NAMALWA (cell line): Measurements from ENCODE around the gene TSFM.

Experiments used
- DNase-seq: peaks from one replicate; pipeline ENCODE4 v3.0.0-alpha.2; 2015; ENCODE audit warnings: low spot score

The TSFM gene

DNA sequence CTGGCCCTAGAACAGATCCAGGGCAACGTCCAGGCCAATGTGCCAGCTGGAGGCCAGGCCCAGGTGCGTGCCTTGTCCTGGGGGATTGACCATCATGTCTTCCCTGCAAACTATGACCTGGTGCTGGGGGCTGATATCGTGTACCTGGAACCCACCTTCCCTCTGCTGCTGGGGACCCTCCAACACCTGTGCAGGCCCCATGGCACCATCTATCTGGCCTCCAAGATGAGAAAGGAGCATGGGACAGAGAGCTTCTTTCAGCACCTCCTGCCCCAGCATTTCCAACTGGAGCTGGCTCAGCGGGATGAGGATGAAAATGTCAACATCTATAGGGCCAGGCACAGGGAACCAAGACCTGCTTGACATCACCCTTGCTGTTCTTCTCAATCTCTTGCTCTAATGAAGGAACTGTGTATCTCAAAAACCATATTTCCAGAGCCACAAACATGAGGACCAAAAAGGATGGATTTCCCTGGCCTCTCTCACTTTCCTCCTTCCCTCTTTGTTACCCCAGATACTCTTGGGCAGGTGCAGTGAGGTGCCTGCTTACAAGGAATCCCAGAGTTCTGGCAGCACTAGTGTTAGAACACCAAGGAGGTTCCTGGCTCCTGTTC lies 2.2 kb upstream of the TSFM start:
- no peak for DNase-seq

- no peak for DNase-seq
Measured at GRCh38 chr12:57781244-57781643, 1.3 kb upstream of the TSFM start.

GRCh38 chr12:57781801-57782200 lies 786 bp upstream of the TSFM start:
- no peak for DNase-seq

DNA sequence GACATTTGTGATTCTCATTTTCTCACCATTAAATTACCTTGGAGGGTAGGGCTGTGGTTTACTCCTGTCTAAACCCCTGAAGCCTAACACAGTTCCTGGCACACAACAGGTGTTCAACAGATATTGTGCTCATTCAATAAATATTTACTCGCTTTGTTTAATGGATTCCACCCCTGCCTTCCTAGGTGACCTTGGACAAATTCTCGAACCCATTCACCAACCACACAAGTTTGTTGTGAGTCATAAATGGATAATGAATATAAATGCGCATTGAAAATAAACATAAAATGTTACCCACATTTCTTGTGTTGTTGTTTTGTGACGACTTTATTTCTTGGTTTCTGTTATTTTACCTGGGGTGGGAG lies 362 bp upstream of the TSFM start:
- no peak for DNase-seq

- no peak for DNase-seq
Measured at GRCh38 chr12:57783466-57783801, 847 bp downstream of the TSFM start.

DNA sequence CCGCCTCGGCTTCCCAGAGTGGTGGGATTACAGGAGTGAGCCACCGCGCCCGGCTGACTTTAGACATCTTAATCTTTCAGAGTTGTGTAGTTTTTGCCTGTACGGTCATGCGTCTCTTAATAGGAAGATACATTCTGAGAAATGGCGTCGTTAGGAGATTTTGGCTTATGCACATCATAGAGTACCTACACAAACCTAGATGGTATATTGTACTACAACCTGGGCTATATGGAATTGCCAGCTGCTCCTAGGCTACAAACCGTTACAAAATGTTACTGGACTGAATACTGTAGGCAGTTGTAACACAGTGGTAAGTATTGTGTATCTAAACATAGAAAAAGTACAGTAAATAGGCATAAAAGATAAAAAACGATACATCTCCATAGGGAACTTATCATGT lies 1.3 kb downstream of the TSFM start:
- DNase-seq = no peak

GRCh38 chr12:57793920-57794319 lies 11.3 kb downstream of the TSFM start:
- no peak for DNase-seq

- DNase-seq = no peak
Measured at GRCh38 chr12:57795354-57795753, 12.8 kb downstream of the TSFM start.

- no peak for DNase-seq
Measured at GRCh38 chr12:57796996-57797395, 14.4 kb downstream of the TSFM start.

- no peak for DNase-seq
Measured at GRCh38 chr12:57797933-57798332, 15.3 kb downstream of the TSFM start.

GRCh38 chr12:57800965-57801364 lies 18.4 kb downstream of the TSFM start:
- no peak for DNase-seq

GRCh38 chr12:57802607-57803006 lies 20.0 kb downstream of the TSFM start:
- no peak for DNase-seq

GRCh38 chr12:57803319-57803893 lies 20.8 kb downstream of the TSFM start:
- DNase-seq = peak; percentile 47

- no peak for DNase-seq
Measured at GRCh38 chr12:57806677-57807076, 24.1 kb downstream of the TSFM start.

GRCh38 chr12:57807285-57807684 lies 24.7 kb downstream of the TSFM start:
- DNase-seq = no peak

DNA sequence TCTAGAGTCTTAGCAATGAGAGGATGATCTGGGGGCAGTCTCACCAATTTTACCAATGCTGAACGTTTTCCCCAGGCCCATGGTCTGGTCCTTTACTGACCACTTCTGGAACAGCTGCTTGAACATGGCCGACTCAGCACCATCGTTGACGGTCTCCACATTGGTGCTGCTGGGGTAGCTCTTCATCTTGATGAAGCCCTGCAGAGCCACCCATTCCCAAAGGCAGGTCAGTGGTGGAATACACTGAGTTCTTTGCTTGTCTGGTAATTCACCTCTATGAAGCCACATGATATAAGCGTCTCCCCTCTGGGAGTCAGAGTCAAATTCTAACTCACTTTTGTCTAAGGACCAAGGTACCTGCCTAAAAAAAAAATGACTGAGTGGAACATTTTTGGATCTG lies 25.8 kb downstream of the TSFM start:
- no peak for DNase-seq

DNA sequence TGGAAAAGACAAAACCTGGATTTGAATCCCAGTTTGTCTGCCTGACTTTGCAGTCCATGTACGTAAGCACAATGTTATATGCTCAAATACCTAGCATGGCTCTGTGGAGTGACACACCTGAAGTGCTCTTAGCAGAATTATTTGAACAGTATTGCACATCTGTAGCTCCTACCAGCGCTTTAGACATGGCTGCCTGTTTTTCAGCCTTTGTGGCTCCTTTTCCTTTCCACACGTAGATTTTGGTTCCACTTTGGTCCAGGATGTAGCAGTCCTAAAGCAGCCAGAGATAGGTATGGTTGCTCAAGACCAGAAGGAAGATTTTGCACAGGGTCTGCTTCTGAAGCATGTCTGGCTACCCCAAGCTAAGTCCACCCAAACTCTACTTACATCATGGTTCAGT lies 26.8 kb downstream of the TSFM start:
- DNase-seq = no peak

DNA sequence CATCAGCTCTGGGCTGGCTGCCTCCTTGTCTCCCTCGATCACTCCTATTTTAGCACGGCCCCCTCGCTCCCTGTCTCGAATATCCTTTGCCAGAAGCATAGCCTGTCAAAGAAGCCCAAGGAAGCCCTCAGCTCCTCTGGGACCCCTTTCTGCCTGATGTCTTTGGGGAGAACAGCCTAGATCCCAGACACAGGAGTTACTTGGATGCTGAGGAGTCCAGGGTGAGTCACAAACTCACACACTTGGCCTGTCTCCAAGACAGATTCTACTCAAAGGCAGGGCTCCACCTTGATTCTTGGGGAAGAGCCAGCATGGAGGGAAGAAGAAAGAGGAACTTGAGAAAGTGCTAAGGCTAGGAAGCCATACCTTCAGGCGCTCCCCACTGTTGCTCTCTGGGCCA lies 27.9 kb downstream of the TSFM start:
- no peak for DNase-seq

- DNase-seq = no peak
Measured at GRCh38 chr12:57811028-57811755, 28.6 kb downstream of the TSFM start.

DNA sequence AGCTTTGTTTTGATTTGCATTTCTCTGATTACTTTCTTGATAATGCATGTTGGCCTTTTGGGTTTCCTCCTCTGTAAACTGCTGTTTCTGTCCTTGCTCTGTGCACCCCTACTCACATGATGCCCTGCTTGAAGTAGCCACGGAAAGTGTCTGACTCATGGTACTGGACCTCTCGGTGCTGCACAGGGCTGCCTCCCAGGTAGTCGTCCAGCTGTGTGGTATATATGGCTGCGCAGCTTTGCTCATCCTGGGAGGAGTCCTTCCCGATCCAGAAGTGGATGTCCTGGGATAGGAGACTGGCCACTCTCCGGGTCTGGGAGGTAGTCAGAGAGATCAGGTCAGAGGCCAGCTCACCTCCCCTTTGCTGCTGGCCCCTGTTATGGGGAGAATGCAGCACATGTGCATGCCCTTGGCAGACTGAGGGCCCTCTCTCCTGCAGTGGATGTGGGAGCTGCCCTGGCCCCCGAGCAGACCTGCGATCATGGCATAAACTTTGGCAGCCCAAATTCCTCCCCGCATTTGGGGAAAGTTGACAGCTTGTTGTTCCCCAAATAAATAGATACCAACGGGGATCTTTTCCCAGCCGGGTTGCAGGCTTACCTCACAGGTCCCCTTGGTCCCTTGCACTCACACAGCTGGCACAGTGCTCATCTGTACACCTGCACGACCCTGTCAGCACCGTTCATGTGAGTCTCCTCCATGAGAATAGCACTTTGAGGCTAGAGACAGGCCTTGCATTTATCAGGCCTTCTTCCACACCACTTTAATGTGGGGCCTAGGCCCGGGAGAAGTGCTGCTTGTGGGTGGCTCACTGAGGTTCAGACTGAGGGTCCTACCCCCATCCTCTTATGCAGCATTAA lies 30.8 kb downstream of the TSFM start:
- no peak for DNase-seq

DNA sequence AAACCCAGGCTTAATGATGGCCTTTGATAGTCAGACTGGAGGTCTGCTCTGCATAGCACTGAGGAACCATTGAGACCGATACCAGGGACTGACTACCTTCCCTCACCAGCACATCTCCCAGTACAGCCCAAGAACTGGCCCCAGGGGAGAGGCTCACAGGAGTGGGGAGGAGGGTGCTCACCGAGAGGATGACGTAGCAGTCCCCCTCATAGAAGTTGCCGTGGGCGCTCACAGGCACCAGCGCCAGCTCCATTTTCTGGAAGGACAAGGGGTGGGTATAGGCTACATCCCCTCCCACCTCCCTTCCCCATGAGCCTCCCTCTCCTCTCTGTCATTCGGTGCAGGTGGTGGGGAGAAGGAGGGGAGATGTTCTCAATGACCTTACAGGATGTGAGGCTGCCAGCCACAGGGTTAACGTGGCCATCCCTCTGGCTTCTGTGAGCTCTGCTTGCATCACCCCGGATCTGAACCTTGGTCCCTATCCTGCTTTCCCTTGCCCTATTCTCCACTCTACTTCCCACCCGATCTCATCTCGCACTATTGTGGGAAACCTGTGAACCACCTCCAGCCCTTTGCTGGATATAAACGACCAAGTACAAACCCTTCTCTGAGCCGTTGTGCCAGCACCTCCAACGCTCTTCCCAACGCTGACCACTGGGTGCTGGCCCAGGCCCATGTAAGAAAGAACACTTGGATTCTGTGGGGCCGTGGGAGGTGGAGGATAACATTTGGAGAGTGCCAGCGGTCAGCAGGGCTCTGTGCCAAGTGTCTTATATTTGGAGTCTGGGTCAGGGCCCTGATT lies 31.6 kb downstream of the TSFM start:
- DNase-seq = no peak
